Skin of body (tissue), 2 donors: ENCODE data around the gene CSNK1A1. TPM values are rescaled to one million over a fixed set of nuclear protein-coding genes. Genes with fewer than 3 reads are reported as not detected.
"Not testable (repeated sequence)": the region's sequence is repeated elsewhere in the genome, so short reads cannot be mapped to it uniquely, and the experiment has no call there.

Experiments used
- DNase-seq: peaks from one replicate; lab custom pipeline; 2025; lab: John Stamatoyannopoulos, UW
- total RNA-seq: library from RNA; depleted of rRNA; stranded (reverse); fragments of >200 nt; gene quantifications from one replicate; pipeline ENCODE4 v1.2.3, GENCODE V29; 2014

The CSNK1A1 gene
- total RNA-seq, 1 donor from 2014 or later, result 235 TPM

DNA sequence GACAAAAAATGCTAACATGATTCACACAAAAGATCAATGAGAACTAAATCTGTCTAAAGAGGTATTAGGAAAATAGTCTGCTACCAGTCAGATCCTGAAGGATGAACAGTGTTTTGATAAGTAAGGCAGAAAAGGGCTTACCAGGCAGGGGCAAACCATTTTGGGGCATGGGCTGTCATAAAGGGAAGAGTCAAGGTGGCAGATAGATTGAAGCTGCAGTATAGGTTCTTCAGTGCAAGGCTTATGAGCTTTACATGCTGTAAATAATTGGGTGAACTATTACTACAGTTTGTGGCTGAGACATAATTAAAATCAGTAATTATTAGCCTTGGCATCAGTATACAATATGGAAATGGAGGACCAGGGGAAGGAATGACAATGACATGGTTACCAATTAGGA, 21.8 kb downstream of the CSNK1A1 start:
- DNase-seq, result no peak

DNA sequence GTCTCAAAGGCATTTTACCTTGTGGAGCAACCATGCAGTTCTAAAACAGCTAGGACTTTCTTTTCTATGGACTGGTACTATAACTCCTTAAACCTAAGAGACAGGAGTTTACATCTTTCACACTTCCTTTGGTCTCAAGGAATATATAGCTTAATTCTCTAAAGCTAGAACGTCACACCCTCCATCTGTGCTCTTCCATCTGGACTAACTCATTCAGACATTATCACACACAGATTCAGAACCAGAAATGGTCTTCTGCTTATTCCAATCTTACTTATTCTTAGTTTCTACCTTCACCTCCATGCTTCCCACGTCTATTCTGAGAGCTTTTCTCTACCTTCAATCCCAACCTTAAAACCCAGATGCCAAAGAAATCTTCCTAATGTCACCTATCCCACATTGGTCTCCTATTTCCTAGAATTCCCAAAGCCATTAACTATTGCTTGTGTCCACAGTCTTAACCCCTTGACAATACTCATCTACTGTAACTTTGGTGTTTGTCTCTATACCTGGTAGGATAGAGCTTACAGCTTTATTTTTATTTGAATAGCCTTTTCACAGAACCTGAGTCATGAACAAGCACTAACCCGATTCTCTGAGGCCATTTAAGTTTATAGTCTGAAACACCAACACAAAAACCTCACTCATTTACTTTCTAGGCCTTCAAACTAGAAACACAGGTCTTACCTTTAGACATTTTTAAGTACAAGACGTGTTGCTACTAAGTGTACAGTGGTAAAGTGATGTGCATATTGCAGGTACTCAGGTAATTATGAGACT, 22.8 kb downstream of the CSNK1A1 start:
- no peak for DNase-seq

DNA sequence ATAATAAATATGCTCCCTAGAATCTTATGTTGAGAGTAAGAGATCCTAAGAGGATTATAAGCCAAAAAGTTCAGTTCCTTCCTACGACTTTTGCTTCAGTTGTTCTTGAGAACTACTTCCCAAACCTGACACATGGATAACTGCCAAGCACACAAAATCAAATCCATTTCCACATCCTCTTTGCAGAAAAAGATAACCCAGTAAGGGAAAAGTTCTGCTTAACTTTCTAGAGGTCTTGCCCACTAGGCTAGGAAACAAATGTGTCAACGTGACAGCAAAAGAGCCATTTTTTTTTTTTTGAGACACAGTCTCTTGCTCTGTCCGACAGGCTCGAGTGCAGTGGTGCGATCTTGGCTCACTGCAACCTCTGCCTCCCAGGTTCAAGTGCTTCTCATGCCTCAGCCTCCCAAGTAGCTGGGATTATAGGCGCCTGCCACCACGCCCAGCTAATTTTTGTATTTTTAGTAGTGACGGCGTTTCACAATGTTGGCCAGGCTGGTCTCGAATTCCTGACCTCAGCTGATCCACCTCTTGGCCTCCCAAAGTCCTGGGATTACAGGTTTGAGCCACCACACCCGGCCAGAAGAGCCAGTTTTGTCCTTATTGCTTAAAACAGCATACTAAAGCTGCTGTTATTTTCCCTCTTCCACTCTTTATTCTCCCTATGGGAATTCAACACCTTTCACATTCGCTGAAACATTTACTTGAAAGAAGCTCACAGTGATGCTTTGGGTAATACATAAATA, 24.2 kb downstream of the CSNK1A1 start:
- DNase-seq, result peak; percentile 16

DNA sequence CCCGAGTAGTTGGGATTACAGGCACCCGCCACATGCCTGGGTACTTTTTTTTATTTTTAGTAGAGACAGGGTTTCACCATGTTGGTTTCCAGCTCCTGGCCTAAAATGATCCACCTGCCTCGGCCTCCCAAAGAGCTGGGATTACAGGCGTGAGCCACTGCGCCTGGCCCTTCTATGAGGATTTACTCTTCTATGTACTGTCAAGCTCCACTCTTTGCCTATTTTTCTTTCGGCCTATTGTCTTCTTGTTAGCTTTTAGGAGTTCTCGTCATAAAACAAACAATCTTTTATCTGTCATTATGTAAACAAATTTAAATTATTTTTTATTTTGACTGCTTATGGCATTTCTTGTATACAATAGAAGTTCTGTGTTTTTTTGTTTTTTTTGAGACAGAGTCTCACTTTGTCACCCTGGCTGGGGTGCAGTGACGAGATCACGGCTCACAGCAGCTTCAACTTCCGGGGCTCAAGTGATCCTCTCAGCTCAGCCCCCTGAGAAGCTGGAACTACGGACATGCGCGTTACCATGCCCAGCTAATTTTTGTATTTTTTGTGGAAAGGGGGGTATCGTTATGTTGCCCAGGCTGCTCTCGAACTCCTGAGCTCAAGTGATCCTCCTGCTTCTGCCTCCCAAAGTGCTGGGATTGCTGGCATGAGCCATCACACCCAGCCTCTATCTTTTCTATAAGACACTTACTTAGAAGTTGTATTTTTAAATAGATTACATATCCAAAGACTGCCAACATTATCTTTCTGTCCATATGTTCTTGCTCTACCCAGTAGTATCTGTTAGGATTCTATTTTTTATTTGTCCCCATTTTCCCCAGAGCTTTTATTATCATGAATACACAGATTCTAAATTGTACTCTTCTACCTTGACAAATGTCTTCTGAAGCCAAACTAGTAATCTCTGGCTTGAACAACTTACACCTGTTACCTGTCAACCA, 29.2 kb downstream of the CSNK1A1 start:
- no peak for DNase-seq

DNA sequence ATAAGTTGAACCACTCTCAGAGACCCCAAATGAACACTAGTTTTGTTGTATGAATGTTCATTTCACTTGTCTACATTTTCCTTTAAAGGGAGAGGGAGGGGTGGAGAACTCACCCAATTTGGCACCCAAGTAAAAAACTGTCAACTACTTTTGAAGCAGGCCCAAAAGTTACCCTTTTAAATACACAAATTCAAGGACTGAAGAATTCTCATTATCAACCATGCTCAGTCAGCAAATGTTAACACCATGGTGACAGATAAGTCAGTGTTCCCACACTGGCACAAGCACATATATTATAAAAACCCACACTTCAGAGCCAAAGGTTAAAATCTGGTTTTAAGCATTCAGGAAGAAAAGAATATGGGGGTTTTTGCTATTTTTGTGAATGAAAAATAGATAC, 31.6 kb downstream of the CSNK1A1 start:
- DNase-seq, result no peak

DNA sequence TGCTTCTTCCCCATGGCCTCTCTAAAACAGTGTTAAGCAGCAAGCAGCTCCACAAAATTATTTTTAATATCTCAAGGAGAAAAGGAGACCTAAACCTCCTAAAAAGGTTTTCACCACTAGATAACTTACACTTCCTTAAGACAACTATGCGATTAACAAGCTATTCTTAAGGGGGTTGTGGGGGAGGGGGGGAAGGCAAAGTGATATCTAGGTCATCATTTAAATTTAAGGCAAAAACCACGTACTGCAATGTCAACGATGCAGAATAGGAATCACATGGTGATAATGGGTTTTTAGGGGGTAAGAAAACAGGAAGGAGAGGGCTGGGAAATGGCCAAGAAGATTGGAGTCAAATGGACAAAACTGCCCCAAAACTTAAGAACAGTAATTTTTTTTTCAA, 32.6 kb downstream of the CSNK1A1 start:
- DNase-seq, result no peak

DNA sequence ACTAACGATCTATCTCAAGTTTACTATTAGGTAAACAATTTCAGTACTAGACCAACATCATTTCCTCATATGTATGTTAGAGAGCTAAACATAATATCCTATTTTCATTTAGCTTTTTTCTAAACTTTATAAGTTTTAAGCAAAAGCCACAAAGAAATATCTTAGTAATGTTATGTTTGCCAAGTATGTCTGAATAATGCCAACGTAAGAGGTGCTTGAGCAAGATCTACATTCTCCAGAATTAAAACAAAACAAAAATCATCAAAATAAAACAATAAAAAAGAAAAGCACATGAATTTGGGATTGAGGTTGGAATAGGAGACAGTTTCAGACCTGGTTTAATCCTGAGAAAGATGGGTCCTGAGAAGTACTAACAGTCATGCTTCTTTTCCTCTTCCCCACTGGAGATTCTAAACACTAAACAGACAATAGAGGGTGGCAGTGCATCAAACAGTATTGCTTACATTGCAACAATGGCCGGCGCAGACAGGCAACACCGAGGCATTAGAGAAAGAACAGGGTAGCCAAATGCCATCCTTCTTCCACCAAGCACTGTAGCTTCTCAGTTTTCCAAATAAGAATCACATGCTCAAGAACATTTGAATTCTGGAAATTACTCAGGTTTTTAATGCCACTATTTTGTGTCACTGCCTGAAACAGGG, 33.6 kb downstream of the CSNK1A1 start:
- no peak for DNase-seq

DNA sequence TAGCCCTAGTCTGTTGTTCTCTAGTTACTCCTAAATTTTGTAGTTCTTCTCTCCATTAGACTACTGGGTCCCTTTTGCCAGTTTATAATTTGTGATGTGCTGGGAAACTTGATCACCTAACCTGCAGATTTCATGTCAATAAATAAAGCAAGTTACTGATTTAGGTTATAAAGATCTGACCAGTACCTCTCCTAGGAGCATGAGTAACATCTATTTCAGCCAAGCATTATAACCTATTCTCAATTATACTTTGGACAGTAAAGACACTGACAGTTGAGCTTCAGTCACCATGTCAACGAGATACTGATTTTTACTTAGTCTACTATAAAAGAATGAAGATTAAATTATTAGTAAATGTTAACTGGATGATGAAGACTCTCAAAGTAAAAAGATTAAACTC, 36.7 kb downstream of the CSNK1A1 start:
- DNase-seq, result no peak

DNA sequence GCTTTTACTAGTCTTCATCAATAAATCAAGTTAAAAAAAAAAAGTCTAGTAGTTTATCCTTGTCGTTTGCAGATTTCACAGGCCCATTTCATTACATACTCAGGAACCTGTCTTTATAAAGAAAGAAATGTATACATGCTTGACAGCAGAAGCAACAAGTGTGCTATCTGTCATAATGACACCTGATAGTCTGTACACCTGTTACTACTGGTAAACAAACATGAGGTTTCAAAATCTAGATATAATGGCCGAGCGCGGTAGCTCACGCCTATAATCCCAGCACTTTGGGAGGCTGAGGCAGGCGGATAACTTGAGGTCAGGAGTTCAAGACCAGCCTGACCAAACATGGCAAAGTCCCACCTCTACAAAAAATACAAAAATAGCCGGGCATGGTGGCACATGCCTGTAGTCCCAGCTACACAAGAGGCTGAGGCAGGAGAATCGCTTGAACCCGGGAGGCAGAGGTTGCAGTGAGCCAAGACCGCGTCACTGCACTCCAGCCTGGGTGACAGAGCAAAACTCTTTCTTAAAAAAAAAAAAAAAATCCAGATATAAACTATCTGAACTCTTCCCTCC, 37.8 kb downstream of the CSNK1A1 start:
- not testable (repeated sequence) for DNase-seq

DNA sequence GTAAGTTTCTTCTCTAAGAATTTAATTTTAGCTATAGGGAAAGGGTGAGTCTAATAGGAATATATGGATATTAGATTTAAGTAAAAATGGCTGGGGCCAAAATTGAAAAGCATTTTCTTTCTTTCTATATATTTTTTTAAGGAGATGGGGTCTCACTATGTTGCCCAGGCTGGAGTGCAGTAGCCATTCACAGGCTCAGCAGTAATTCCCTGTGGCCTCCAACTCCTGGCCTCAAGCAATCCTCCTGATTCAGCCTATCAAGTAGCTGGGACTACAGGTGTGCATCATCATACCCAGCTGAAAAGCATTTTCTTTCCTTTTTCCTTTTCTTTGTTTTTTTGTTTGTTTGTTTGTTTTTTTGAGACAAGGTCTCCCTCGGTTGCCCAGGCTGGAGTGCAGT, 41.1 kb downstream of the CSNK1A1 start:
- no peak for DNase-seq

DNA sequence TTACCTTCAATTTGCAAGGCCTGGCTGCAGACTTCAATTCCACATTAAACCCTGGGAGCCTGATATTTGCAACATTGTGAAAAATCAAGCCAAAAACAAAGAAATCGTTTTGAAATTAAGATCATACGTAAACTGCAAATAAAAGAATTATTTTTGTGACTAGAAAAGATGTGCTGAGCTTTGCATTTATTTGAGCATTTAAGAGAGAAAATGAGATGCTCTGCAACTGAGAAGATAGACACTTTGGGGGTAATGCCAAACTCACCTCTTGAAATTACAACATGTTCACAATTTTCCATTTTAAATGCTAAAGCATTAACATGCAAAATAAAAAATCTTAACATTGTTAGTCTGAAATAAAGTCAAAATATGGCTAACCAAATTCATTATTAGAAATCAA, 46.6 kb downstream of the CSNK1A1 start:
- no peak for DNase-seq

DNA sequence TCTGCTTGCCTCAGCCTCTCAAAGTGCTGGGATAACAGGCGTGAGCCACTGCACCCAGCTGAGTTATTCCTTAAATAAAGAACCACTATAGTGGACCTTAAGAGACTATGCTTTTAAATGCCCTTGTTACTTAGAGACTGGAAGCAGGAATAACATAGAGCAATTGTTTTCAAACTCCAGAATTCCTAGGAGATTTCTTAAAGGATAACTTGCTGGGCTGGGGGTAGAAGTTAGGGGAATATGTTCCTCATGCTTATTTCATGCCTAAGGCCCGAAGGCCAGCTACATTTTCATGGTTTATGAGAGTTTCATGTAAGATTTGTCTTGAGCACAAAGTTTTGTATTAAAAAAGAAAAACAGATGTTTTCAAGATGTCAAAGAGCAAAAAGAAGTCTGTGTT, 48.2 kb downstream of the CSNK1A1 start:
- DNase-seq, result peak; percentile 51

DNA sequence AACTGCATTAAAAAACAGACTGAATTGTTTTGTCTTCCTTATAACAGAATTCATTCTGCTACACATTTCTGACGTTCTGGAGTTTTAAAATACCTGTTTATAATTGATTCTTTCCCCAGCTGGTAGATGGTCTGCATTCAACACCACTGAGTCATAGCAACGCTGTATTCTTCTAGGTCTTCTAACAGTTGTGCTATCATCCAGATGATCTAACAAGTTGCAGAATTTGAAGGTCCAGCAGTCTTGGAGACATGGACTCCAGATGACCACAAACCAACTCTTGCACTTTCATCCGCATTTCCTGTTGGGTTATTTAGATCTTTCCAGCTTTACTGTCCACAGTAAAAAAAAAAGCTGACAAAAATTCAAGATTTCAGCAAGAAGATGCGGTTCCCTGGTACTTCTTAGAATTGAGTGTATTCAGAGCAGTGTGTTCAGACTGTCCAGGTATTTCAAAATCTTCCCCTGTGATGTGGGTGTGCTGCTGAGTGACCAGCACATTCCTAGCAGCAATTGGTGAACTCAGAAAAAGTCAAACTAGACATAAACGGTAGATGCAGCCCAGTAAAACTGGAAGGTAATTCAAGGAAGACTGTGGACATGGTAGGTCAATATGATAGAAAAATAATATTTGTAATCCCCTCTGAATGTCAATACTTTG, 50.2 kb downstream of the CSNK1A1 start:
- DNase-seq, result no peak

DNA sequence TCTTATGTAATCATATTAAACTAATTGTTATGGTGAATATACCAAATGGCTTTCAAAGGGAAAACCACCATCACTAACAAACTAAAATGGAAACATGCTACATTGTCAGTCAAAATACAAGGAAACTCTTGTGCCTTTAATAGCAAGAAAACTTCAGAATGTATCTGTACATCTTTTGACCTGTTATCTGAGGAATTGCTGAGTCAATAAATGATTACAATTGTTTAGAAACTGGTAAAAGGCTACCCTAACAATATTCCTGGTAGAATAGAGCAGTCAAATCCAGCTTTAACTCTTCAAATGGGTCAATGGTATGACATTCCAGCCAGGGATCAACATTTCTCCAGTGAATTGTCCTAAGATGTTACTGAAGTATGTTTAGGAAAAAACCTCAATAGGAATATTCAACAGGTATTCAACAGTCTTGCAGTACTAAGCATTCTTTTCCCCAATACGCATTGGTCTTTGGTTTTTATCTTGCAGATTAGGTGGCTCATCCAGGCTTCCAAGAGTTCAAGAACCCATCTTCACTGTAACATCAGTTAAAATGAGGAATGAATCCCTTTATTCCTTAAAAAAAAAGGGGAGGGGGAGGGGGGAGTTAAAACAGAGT, 52.4 kb downstream of the CSNK1A1 start:
- DNase-seq, result no peak

DNA sequence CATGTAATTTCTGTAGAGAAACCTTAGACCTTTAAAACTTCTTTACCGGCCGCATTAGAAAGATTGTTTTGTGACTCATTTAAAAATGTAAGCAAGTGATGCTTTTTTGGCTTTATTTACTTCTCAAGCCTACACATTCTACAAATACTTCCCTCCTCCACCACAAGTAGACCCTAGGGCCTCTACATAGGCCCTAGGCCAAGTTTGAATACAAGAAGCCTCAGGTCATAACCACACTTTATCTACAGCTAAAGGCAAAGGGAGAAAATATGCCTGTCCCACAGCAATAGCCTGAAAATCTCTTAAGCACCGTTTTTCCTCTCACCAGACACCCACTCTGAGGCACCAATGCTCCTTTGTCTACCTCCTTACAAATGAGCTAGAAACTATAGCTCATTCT, 53.9 kb downstream of the CSNK1A1 start:
- DNase-seq, result peak; percentile 74

DNA sequence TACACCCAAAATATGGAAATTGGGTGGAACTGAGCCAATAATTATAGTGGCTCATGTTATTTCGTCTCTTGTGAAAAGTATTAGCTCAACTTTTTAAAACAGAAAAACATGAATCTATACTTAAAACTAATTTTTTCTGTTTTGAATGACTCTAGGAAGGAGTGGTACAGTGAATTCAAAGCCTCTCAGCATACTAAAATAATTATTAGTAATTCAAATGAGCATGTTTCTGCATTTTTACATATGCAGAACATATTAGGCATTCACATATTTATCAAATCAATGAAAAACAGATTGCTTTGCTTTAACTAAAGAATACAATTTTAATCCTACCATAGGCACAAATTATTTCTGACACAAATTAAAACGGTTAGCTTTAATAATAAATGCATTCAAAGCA, 54.3 kb downstream of the CSNK1A1 start:
- DNase-seq, result no peak

DNA sequence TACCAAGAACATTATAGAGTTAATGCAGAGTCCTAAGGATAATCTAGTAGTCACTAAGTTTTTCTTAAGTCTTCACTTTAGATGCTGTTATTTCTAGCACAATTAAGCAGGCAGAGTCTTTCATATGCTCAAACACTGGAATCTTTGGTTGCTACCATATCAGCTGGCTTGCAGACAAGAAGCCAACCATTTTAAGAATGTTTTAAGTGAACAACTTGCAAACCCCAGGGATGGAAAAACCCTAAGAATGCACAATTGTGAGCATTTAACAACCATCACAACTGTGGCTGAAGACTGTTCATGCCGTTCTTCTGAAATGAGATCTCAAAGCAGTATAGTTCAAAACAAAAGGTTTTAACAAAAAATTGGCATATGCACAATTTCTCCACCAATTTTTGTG, 55.1 kb downstream of the CSNK1A1 start:
- no peak for DNase-seq

DNA sequence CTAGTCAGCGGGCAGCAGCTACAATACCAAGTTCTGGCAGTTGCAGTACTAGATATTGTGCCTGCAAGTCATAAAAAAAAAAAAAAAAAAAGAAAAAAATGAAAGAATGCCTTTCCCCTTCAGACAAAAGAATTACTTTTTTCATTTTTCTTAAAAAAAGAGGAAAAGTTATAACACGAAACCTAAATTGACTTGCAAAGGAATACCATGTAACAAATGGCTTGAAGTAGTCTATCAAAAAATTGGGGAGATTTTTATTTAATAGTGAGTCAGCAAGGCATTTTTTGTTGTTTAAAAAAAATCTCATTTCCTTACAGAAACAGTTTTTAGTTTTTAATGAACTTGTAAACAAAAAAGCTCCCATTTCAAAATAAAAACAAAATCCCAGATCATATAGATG, 55.6 kb downstream of the CSNK1A1 start:
- DNase-seq, result no peak

DNA sequence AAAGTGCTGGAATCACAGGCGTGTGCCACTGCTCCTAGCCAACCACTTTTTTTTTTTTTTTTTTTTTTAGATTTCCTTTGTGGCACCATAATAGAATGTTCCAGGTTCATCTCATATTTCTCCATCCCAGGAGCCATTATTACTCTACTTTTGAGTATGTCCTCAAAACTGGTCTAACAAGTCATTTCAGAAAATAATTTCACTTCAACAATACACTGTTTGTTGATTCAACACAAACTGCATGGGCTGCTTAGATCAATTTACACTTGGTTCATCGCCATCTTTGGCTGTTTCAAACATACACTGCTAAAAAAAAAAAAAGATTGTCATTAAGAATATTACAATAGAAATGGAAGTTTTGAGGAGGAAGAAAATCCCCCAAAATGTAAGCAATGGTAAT, 57.9 kb downstream of the CSNK1A1 start:
- no peak for DNase-seq

DNA sequence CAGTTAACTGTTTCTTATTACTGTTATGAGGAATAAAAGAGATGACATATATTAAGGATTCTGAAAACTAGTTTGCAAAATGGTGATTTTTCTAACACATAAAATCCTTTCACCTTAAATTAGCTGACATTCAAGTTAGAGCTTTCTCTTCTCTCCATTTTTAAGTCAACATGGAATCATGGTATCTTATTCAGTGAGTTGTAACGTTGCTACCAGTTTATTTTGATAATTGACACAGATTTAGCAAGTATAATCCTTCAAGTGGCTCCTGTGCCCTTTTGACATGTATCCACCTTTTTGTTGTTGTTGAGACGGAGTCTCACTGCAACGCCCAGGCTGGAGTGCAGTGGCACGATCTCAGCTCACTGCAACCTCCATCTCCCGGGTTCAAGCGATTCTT, 58.5 kb downstream of the CSNK1A1 start:
- DNase-seq, result no peak
